ENCODE results near the gene SOX1.

GRCh38 chr13:112077729-112078128 is 10.8 kb downstream of the SOX1 start:
- TF ChIP-seq JUND (IDR thresholded peaks at IDR 0.05) (no peak), NFIC (IDR thresholded peaks at IDR 0.05; ENCODE audit: borderline replicate concordance) (no peak), SIN3A (IDR thresholded peaks at IDR 0.05; ENCODE audit: borderline replicate concordance, low read depth, low read length) (no peak), CTCF (IDR thresholded peaks at IDR 0.05) (no peak), REST (IDR thresholded peaks at IDR 0.05; ENCODE audit: low read depth, low read length) (no peak), RCOR1 (IDR thresholded peaks at IDR 0.05; ENCODE audit: low read length) (no peak), SMC3 (IDR thresholded peaks at IDR 0.05; ENCODE audit: low read depth, low read length) (no peak), EP300 (IDR thresholded peaks at IDR 0.05; ENCODE audit: borderline replicate concordance in 1 of 2, low read depth in 1 of 2, low read length in 1 of 2) (no peak), POLR2AphosphoS5 (IDR thresholded peaks at IDR 0.05; ENCODE audit: low read depth, low read length) (no peak), GABPA (IDR thresholded peaks at IDR 0.05; ENCODE audit: low read depth) (no peak), NRF1 (IDR thresholded peaks at IDR 0.05; ENCODE audit: low read depth, low read length) (no peak), FOSL2 (IDR thresholded peaks at IDR 0.05; ENCODE audit: borderline replicate concordance, low read depth) (no peak)
